Kidney epithelial cell (primary cell): ENCODE results near the gene MEAK7. TPM values are rescaled to one million over a fixed set of nuclear protein-coding genes. Genes with fewer than 3 reads are reported as not detected.

Experiments used
- DNase-seq: peaks from one replicate; pipeline ENCODE4 v3.0.0-alpha.2; 2010; ENCODE audit warnings: low read depth
- H3K27me3 ChIP-seq: 2 replicates; pipeline ENCODE4 v1.6.0; 2011; ENCODE audit warnings: low read length; ENCODE audit not compliant: control insufficient read depth, insufficient read depth
- H3K36me3 ChIP-seq: 2 replicates; pipeline ENCODE4 v1.5.1; 2011; ENCODE audit warnings: low read length; ENCODE audit not compliant: control insufficient read depth, insufficient read depth
- H3K4me3 ChIP-seq: 2 replicates; pipeline ENCODE4 v1.5.1; 2011; ENCODE audit warnings: low read depth, mild to moderate bottlenecking, control low read depth, low read length
- CTCF ChIP-seq: IDR thresholded peaks from 2 replicates; pipeline ENCODE4 v1.5.1; 2011; ENCODE audit warnings: mild to moderate bottlenecking, moderate library complexity, low read length, control low read depth, inconsistent platforms; ENCODE audit not compliant: insufficient read depth, poor library complexity, severe bottlenecking
- total RNA-seq: library from RNA; depleted of rRNA; stranded (reverse); fragments of >200 nt; gene quantifications from 2 replicates; pipeline ENCODE4 v1.2.3, GENCODE V29; 2015

Gene MEAK7
- total RNA-seq, 1 donor from 2014 or later: 26.9 TPM

GRCh38 chr16:84500531-84500930 is 3.9 kb downstream of the MEAK7 start:
- no peak for TF ChIP-seq CTCF
- Histone ChIP-seq H3K4me3 (no peak overlapping the region), H3K27me3 (no peaks in the 10 kb centered on the region), H3K36me3 (no peaks in the 10 kb centered on the region)
- no peak for DNase-seq

- Histone ChIP-seq H3K27me3 (no peaks in the 10 kb centered on the region), H3K36me3 (no peaks in the 10 kb centered on the region), H3K4me3 (no peak overlapping the region)
- no peak for TF ChIP-seq CTCF
- no peak for DNase-seq
These were observed 4.8 kb downstream of the MEAK7 start for GRCh38 chr16:84499638-84500037.

GRCh38 chr16:84498859-84499620 is 5.4 kb downstream of the MEAK7 start:
- no peaks in the 10 kb centered on the region for H3K36me3 ChIP-seq
- no peak for DNase-seq
- no peaks in the 10 kb centered on the region for H3K27me3 ChIP-seq
- no peak for TF ChIP-seq CTCF
- H3K4me3 ChIP-seq: no peak overlapping the region

GRCh38 chr16:84498223-84498610 is 6.2 kb downstream of the MEAK7 start:
- Histone ChIP-seq H3K36me3 (no peaks in the 10 kb centered on the region), H3K27me3 (no peaks in the 10 kb centered on the region), H3K4me3 (no peak overlapping the region)
- no peak for TF ChIP-seq CTCF
- no peak for DNase-seq

- H3K4me3 ChIP-seq: no peak overlapping the region
- H3K36me3 ChIP-seq: no peaks in the 10 kb centered on the region
- no peak for DNase-seq
- no peak for TF ChIP-seq CTCF
- H3K27me3 ChIP-seq: no peaks in the 10 kb centered on the region
These were observed 6.8 kb downstream of the MEAK7 start for GRCh38 chr16:84497418-84498222.
